H1 (cell line): ENCODE data around the gene KLRC3. TPM values are rescaled to one million over a fixed set of nuclear protein-coding genes. Genes with fewer than 3 reads are reported as not detected.

Source experiments
- polyA plus RNA-seq, 7 experiments: library from polyadenylated mRNA; depleted of rRNA in 3 of 7; stranded (reverse) in 5 of 7; unstranded in 2 of 7; fragments of >200 nt in 5 of 7; fragments of 200-250 nt in 2 of 7; gene quantifications; 1 replicate in 5 of 7; 2 replicates in 1 of 7; 4 replicates in 1 of 7; pipeline versions ENCODE4 v1.2.1 to v1.2.3, GENCODE V29; 2011 to 2013; ENCODE audit warnings: missing spikeins in 2 of 7, mixed read lengths in 2 of 7
- total RNA-seq: library from RNA; stranded (reverse); fragmentation: NEBNext Ultra II Directional; extraction: Animal tissue kit (Norgen Biotek cat#: 25700); gene quantifications from 2 replicates; pipeline ENCODE4 v1.2.1, GENCODE V29; 2021
- TF ChIP-seq, protein P1 (sequence below): IDR thresholded peaks from 2 replicates; pipeline ENCODE4 v1.6.1; 2012; ENCODE audit warnings: low read length, inconsistent platforms

Gene KLRC3
- total and polyA plus RNA-seq, 2 of the 8 experiments (the other 6 are each of a cell fraction or from before 2014, with no cell fraction given), result not detected

DNA sequence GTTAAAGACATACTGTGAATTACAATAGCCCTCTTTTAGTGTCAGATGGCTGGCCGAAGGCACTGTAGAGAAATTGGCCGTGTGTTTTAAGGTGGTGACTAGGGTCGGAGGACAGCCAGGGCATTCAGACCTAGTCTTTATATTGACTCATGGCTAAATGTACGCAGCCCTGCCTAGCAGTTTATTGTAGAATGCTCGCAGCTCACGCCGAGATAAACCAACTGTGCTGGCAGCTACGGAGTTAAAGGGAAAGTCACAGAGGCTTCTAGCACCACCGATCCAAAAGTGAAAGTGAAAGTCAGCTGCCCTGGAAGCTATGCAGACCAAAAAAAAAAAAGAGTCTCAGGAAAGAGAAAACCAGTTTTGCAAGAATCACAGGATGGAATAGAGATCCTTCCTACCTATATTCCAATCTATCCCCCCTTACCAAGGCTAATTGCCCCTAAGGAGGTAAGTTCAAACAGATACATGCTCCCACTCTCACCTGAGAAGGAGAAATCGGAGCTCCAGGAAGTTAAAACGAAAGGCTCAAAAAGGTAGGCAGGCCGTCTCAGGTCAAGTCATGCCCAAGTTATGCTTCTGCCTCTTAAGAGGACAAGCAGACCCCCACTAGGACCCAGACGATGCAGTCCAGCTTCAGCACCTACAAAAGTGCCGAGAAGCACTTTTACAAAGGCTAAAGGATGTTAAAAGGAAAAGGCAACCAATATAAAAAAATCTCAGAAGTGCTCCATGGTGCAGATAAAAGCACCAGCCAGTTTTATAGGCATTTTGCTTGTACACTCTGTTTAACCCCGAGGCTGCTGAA lies 55.4 kb downstream of the KLRC3 start (continued):
- TF ChIP-seq, protein P1, sequence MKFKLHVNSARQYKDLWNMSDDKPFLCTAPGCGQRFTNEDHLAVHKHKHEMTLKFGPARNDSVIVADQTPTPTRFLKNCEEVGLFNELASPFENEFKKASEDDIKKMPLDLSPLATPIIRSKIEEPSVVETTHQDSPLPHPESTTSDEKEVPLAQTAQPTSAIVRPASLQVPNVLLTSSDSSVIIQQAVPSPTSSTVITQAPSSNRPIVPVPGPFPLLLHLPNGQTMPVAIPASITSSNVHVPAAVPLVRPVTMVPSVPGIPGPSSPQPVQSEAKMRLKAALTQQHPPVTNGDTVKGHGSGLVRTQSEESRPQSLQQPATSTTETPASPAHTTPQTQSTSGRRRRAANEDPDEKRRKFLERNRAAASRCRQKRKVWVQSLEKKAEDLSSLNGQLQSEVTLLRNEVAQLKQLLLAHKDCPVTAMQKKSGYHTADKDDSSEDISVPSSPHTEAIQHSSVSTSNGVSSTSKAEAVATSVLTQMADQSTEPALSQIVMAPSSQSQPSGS, result 0 out of 2 replicates have a peak, but pooled peaks have one; percentile 22
